BJ (cell line): ENCODE results near the gene LRRIQ4. TPM values are rescaled to one million over a fixed set of nuclear protein-coding genes. Genes with fewer than 3 reads are reported as not detected.

Source experiments
- polyA plus RNA-seq: library from polyadenylated mRNA; depleted of rRNA; stranded (reverse); fragments of >200 nt; gene quantifications from 2 replicates; pipeline ENCODE4 v1.2.3, GENCODE V29; 2011; rRNA removed

LRRIQ4 gene
- polyA plus RNA-seq, 1 experiment: not detected

Other genes with a start within 250 kb of the LRRIQ4 start
- gene MECOM, start 149.2 kb upstream of the LRRIQ4 start, polyA plus RNA-seq: 4.2 and 5.3 TPM in 2 replicates
- gene TERC, start 47.8 kb upstream of the LRRIQ4 start, polyA plus RNA-seq: 0.18 TPM in 1 of 2 replicates, not detected in the other
- gene ACTRT3, start 43.3 kb upstream of the LRRIQ4 start, polyA plus RNA-seq: 2.3 and 2.9 TPM in 2 replicates
- 10.1 and 17.1 TPM in 2 replicates for gene MYNN, start 39.5 kb upstream of the LRRIQ4 start, polyA plus RNA-seq
- gene LRRC34, start within 50 bp of the LRRIQ4 start, polyA plus RNA-seq: 1.6 and 2.5 TPM in 2 replicates
- not detected in 2 replicates for gene LRRC31, start 57.1 kb downstream of the LRRIQ4 start, polyA plus RNA-seq
- gene SAMD7, start 98.7 kb downstream of the LRRIQ4 start, polyA plus RNA-seq: not detected in 2 replicates
- 45.7 and 98.4 TPM in 2 replicates for gene SEC62, start 153.9 kb downstream of the LRRIQ4 start, polyA plus RNA-seq
- 0.09 and 0.29 TPM in 2 replicates for gene GPR160, start 225.1 kb downstream of the LRRIQ4 start, polyA plus RNA-seq